MM.1S (cell line): ENCODE data around the gene CRYBB3.

Experiments
- DNase-seq: peaks from one replicate; pipeline ENCODE4 v3.0.0-alpha.2; 2015
- H2AFZ ChIP-seq: fragments of 300-600 bp; sonication (generic); 2 replicates; pipeline ENCODE4 v1.6.0; 2016; ENCODE audit warnings: antibody characterized with exemption, low read length
- H3F3A ChIP-seq: fragments of 300-600 bp; sonication (generic); 2 replicates; pipeline ENCODE4 v1.6.1; 2016; ENCODE audit warnings: mild to moderate bottlenecking, antibody characterized with exemption, low read length, moderate library complexity, mixed read lengths; ENCODE audit not compliant: insufficient read depth
- H3K27ac ChIP-seq: fragments of 300-600 bp; sonication (generic); 2 replicates; pipeline ENCODE4 v1.5.1; 2016; ENCODE audit warnings: mild to moderate bottlenecking, low read length
- H3K27me3 ChIP-seq: fragments of 300-600 bp; sonication (generic); replicated peaks from 2 replicates; pipeline ENCODE4 v1.6.0; 2016; ENCODE audit warnings: low read length; ENCODE audit not compliant: insufficient read depth
- H3K36me3 ChIP-seq: fragments of 300-600 bp; sonication (generic); replicated peaks from 2 replicates; pipeline ENCODE4 v1.6.1; 2016; ENCODE audit warnings: mild to moderate bottlenecking, low read length, mixed read lengths; ENCODE audit not compliant: insufficient read depth
- H3K4me1 ChIP-seq: fragments of 300-600 bp; sonication (generic); 2 replicates; pipeline ENCODE4 v1.6.1; 2016; ENCODE audit warnings: low read length, mixed read lengths
- H3K4me2 ChIP-seq: fragments of 300-600 bp; sonication (generic); 2 replicates; pipeline ENCODE4 v1.6.0; 2016; ENCODE audit warnings: low read depth, low read length
- H3K4me3 ChIP-seq: fragments of 300-600 bp; sonication (generic); 2 replicates; pipeline ENCODE4 v1.5.1; 2016; ENCODE audit warnings: low read length, mixed read lengths
- H3K79me2 ChIP-seq: fragments of 300-600 bp; sonication (generic); 2 replicates; pipeline ENCODE4 v1.6.1; 2016; ENCODE audit warnings: mixed run types, low read length, mixed read lengths
- H3K9ac ChIP-seq: fragments of 300-600 bp; sonication (generic); 2 replicates; pipeline ENCODE4 v1.6.1; 2016; ENCODE audit warnings: low read length, mixed read lengths
- H3K9me2 ChIP-seq: fragments of 300-600 bp; sonication (generic); replicated peaks from 2 replicates; pipeline ENCODE4 v1.6.1; 2016; ENCODE audit warnings: mild to moderate bottlenecking, low read length, mixed read lengths; ENCODE audit not compliant: insufficient read depth
- H3K9me3 ChIP-seq: fragments of 300-600 bp; sonication (generic); replicated peaks from 2 replicates; pipeline ENCODE4 v1.6.1; 2016; ENCODE audit warnings: mild to moderate bottlenecking, low read length, mixed read lengths; ENCODE audit not compliant: insufficient read depth
- H4K20me1 ChIP-seq: fragments of 300-600 bp; sonication (generic); 2 replicates; pipeline ENCODE4 v1.6.1; 2016; ENCODE audit warnings: mild to moderate bottlenecking, low read length, moderate library complexity, mixed read lengths; ENCODE audit not compliant: insufficient read depth
- CTCF ChIP-seq: fragments of 300-600 bp; sonication (generic); IDR thresholded peaks from 2 replicates; pipeline ENCODE4 v1.5.1; 2016; ENCODE audit warnings: antibody characterized with exemption, low read length, mixed read lengths
- EZH2 ChIP-seq: fragments of 300-600 bp; sonication (generic); optimal IDR thresholded peaks from 2 replicates; pipeline ENCODE3; 2017; ENCODE audit warnings: low read depth, mild to moderate bottlenecking, antibody characterized with exemption, low read length, mixed read lengths
- EZH2phosphoT487 ChIP-seq: fragments of 300-600 bp; sonication (generic); IDR thresholded peaks from 2 replicates; pipeline ENCODE4 v1.6.1; 2018; ENCODE audit warnings: antibody characterized with exemption, low read length

The CRYBB3 gene

GRCh38 chr22:25176175-25176574, 23.5 kb upstream of the CRYBB3 start:
- no peak overlapping the region for H2AFZ ChIP-seq
- no peak for DNase-seq
- no peaks in the 10 kb centered on the region for H3K9me3 ChIP-seq
- no peaks in the 10 kb centered on the region for H4K20me1 ChIP-seq
- H3K27me3 ChIP-seq = peaks cover 28% of the 10 kb centered on the region
- no peaks in the 10 kb centered on the region for H3K79me2 ChIP-seq
- H3K4me2 ChIP-seq = no peak overlapping the region
- no peaks in the 10 kb centered on the region for H3K4me1 ChIP-seq
- H3K27ac ChIP-seq = no peak overlapping the region
- H3K4me3 ChIP-seq = no peak overlapping the region
- H3K36me3 ChIP-seq = no peaks in the 10 kb centered on the region
- no peak overlapping the region for H3K9ac ChIP-seq
- no peak for TF ChIP-seq EZH2
- TF ChIP-seq EZH2phosphoT487 = no peak
- no peak for TF ChIP-seq CTCF
- H3K9me2 ChIP-seq = no peaks in the 10 kb centered on the region
- H3F3A ChIP-seq = no peaks in the 10 kb centered on the region

- Histone ChIP-seq H4K20me1 (no peaks in the 10 kb centered on the region), H3K36me3 (no peaks in the 10 kb centered on the region), H3F3A (no peaks in the 10 kb centered on the region), H3K9ac (no peak overlapping the region), H3K27ac (no peak overlapping the region), H2AFZ (no peak overlapping the region), H3K9me2 (no peaks in the 10 kb centered on the region), H3K9me3 (no peaks in the 10 kb centered on the region), H3K27me3 (peaks cover 33% of the 10 kb centered on the region), H3K4me3 (no peak overlapping the region), H3K4me1 (no peaks in the 10 kb centered on the region), H3K79me2 (no peaks in the 10 kb centered on the region), H3K4me2 (no peak overlapping the region)
- no peak for DNase-seq
- TF ChIP-seq CTCF (no peak), EZH2 (no peak), EZH2phosphoT487 (no peak)
Observed at GRCh38 chr22:25176799-25177198, 22.9 kb upstream of the CRYBB3 start.

GRCh38 chr22:25177226-25177625, 22.4 kb upstream of the CRYBB3 start:
- Histone ChIP-seq H3K4me3 (no peak overlapping the region), H3K27me3 (peaks cover 35% of the 10 kb centered on the region), H3K79me2 (no peaks in the 10 kb centered on the region), H3K9me2 (no peaks in the 10 kb centered on the region), H3K36me3 (no peaks in the 10 kb centered on the region), H4K20me1 (no peaks in the 10 kb centered on the region), H3K27ac (no peak overlapping the region), H3K4me2 (no peak overlapping the region), H3K4me1 (no peaks in the 10 kb centered on the region), H3K9ac (no peak overlapping the region), H2AFZ (no peak overlapping the region), H3F3A (no peaks in the 10 kb centered on the region), H3K9me3 (no peaks in the 10 kb centered on the region)
- DNase-seq = no peak
- no peak for TF ChIP-seq EZH2phosphoT487
- no peak for TF ChIP-seq EZH2
- TF ChIP-seq CTCF = no peak
